NCI-H526 (cell line): ENCODE measurements around the gene IGSF3.
"Not testable (repeated sequence)": the region's sequence is repeated elsewhere in the genome, so short reads cannot be mapped to it uniquely, and the experiment has no call there.

ENCODE experiments used
- DNase-seq, 2 experiments: peaks; one replicate each; lab custom pipeline; 2025; lab: John Stamatoyannopoulos, UW

Gene IGSF3

DNA sequence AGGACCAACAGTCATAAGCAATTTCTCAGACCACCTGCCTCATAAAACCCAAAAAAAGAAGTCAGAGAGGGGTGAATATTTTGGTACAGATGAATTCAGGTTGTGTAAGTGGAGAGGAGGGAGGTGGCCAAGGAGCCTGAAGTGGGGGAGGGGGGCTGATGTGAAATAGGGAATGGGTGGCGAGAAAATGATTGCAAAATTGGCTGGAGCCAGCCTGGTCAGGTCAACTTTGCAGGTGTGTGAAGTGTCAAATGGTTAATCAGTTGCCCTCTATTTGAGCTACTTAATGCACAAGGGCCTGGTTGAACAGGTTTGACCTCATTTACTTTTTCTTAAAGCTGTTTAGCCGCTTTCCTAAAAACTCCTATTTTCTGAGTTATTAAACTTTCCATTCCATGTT, 38.1 kb downstream of the IGSF3 start:
- DNase-seq, result not testable (repeated sequence)

DNA sequence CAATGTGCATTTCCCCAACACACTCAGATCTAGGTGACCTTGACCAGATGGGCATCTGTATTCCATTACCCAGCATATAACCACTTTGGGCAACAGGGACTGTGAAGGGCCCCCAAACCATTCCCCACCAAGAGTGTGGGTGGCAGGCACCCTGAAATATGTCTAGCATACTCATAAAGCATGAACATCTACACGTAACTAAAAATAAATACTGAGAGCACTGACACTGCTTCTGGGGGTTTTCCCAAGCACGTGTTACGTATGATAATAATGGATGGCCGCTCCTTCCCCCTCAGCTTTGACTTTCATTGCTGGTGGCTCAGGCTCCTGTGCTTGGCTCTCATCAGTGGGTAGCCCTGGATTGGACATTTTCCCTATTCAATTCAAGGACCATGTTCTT, 39.1 kb downstream of the IGSF3 start:
- no peak for DNase-seq

DNA sequence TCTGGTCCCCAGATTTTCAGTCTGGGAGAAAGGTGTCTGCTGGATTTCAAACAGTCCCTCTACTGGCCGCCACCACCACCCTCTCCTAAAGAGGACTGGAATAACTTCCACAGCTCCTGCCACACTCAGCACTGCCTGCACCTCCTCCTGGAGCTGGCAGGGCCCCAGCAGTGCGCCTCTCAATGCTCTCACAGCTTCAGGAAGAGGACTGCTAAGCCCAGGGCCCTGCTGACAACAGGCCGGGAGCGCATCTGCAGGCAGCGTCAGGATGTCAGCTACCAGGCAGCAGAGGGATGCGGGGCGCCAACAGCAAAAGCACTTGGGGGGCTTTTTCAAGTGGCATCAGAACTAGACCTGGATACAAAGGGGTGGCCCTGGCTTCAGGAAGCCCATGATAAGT, 40.2 kb downstream of the IGSF3 start:
- DNase-seq, result not testable (repeated sequence)

- DNase-seq, result not testable (repeated sequence)
Measured at GRCh38 chr1:116626915-116627314, 40.6 kb downstream of the IGSF3 start.

DNA sequence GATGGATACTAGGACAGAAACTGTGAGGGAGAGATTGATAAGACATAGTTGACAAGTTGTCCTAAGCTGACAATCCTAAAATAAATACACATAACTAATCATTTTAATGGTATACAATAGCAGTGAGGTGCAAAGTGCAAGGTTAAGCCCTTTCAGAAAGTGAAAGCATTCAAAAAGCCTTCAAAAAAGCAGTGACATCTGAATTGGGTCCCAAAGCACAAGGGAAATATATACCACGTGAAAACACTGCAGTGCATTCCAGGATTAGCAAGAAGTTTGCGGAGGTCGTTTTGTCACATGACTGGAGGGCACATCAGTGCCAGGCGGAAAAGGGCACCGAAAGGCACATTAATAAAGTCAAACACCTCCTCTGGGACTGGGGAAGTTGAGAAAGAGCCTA, 42.4 kb downstream of the IGSF3 start:
- not testable (repeated sequence) for DNase-seq

GRCh38 chr1:116624040-116624439, 43.5 kb downstream of the IGSF3 start:
- DNase-seq, result no peak

DNA sequence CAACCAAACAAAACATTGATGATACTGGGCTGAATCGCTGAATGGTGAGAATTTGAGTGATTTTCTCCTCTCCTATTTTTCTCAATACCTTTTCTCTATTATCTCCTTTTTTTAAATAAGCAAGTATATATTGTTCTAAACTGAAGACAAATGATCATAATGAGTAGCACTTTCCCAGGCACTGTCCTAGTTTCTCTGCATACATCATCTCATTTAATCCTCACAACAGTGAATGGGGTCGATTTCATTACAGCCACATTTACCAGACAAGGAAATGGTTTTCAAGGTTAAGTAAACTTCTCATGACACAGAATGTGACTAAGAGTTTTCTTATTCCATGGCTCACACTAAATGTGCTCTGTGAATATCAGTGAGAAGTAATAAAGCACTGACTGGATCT, 45.0 kb downstream of the IGSF3 start:
- DNase-seq, result not testable (repeated sequence)

DNA sequence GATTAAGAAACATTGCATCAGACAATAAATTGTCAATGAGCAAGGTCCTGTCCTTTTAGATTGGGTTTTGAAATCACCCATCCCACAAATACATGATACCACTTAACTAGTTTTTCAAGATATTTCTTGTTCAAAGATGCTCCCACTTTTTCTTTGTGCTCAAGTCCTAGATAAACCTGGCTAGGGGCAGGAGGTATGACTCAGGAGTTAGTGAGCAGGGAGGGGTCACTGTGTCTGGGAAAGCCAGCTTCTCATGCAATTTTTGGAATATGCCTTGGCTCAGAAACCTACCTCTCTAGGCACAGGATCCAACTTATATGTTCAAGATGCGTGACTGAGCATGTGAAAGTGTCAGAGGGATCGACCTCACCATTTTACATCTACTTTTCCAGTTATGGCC, 45.8 kb downstream of the IGSF3 start:
- DNase-seq, result not testable (repeated sequence)

DNA sequence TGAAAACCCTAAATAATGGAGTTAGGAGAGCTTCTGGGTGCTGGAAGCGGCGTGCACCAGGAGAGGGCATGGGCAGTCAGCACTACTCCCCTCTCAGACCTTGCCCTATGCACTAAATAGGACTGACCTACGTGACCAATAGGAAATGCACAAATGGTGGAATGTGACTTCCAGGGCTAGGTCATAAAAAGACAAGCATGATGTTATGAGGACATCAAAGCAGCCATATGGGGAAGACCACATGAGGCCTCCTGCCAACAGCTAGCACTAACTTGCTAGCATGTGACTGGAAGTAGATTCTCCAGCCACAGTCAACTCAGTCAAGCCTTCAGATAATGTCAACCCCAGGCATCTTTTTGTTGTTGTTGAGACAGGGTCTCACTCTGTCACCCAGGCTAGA, 47.1 kb downstream of the IGSF3 start:
- DNase-seq, result not testable (repeated sequence)

DNA sequence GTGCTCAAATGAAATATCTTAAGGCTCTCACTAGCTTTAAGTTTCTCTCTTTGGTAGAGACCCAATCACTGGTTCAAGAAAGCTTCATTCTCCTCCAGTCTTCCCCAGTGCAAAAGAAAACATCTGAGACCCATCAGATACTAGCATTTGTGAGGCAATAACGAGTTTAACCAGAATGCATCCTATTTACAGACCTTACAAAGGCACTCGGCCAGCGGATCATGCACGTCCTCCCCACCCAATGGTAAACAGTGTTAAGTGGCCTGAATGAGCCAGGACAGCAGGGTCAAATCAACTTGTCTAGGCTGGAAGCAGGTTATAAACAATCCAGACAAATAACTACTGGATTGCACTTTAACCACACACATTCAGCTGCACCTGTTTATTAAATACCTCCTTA, 48.4 kb downstream of the IGSF3 start:
- DNase-seq, result not testable (repeated sequence)

GRCh38 chr1:116617808-116618207, 49.7 kb downstream of the IGSF3 start:
- not testable (repeated sequence) for DNase-seq

GRCh38 chr1:116613825-116614224, 53.7 kb downstream of the IGSF3 start:
- DNase-seq, result not testable (repeated sequence)

DNA sequence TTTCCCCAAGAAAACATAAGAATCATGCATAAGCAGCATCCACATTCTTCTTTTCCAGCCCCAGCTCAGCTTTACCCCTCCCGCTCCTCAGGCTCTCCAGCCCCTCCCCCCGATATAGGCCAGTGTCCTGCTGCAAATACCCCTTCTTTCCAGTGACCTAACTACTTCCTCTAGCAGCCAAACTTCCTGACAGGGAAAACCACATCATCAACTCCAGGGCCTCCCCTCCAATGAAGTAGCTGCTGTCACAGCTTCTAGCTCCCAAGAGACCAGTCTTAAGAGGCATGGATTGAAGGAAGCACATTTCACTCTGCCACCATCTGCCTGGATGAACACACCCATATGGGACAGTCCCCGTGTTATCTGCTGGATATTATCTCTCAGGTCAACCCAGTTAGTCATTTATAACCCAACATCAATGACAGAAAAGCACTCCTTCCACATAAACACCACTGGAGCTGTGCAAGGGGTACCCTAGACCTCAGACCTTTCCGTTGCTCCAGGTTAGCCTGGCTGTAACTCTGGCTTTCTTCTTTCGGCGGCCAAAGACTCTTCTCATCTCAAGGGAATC, 57.6 kb downstream of the IGSF3 start:
- DNase-seq, result not testable (repeated sequence)

DNA sequence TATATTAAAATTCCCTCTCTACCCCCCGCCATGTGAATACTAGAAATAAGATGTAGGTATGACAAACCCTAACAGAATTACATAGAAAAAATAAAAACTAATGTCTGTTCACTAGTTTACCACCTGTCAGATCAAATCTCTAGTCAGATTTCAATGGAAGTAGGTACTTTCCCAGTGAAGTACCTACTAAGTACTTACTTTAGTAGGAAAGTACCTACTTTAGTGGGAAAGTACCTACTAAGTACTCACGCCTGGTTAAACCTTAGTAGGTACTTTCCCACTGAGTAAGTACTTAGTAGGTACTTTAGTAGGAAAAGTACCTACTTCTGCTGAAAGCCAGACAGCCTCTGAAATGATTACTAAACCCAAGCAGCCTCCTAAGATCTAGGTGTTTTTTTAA, 58.7 kb downstream of the IGSF3 start:
- DNase-seq, result not testable (repeated sequence)

DNA sequence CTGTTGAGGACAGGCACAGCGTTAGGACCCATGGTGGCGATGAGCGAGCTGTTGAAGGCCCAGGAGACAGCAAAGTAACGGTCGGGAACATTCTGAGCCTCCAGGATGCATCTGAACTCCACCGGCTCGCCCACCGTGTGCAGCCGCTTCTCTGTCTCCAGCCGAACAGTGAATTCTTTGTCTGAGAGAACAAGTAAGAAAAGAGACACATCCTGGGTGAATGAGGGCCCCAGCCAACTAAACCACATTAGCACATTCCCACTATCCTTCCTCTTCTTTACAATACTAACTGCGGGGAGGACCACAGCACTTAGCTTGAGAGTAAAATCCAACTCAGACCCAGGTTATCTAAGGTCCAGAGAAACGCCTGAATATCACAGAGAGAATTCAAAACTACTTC, 59.4 kb downstream of the IGSF3 start:
- DNase-seq, result not testable (repeated sequence)

GRCh38 chr1:116607463-116607862, 60.1 kb downstream of the IGSF3 start:
- DNase-seq, result not testable (repeated sequence)

- DNase-seq, result not testable (repeated sequence)
Measured at GRCh38 chr1:116606067-116606466, 61.5 kb downstream of the IGSF3 start.

DNA sequence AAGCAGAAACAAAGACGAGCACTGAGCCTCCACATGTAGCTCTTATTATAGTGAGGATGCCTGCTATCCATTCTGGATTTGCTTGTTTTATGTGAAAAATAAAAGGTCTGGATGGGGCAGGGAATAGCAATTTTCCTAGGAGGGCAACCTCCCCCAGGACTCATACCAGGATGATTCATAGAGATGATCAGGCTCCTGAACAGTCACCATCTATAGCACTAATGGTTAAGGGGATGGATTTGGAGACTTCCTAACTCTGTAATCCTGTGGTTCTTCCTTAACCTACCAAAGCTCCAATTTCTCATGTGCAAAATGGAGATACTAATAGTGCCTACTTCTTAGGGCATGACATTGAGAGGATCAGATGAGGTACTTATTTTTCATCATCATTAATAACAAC, 62.2 kb downstream of the IGSF3 start:
- no peak for DNase-seq

DNA sequence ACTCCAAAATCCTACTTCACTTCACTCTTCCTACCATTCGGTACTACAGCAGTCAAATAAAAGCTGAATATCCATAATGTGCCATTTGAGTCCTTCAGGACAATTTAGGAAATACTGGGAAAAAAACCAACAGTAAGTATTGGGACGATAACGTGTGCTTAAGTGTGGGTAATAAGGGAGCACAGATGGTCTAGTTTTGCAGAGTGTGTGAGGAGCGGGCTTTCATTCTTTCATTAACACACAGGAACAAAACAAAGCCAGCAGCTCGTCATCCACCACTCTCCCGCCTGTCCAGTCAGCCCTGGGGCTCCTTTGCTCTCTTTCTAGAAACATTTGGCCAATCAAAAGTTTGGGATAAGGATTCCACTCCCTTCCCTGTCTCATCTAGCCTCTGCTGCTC, 63.1 kb downstream of the IGSF3 start:
- DNase-seq, result not testable (repeated sequence)

GRCh38 chr1:116603646-116604045, 63.9 kb downstream of the IGSF3 start:
- not testable (repeated sequence) for DNase-seq

GRCh38 chr1:116599369-116599768, 68.2 kb downstream of the IGSF3 start:
- DNase-seq, result not testable (repeated sequence)

DNA sequence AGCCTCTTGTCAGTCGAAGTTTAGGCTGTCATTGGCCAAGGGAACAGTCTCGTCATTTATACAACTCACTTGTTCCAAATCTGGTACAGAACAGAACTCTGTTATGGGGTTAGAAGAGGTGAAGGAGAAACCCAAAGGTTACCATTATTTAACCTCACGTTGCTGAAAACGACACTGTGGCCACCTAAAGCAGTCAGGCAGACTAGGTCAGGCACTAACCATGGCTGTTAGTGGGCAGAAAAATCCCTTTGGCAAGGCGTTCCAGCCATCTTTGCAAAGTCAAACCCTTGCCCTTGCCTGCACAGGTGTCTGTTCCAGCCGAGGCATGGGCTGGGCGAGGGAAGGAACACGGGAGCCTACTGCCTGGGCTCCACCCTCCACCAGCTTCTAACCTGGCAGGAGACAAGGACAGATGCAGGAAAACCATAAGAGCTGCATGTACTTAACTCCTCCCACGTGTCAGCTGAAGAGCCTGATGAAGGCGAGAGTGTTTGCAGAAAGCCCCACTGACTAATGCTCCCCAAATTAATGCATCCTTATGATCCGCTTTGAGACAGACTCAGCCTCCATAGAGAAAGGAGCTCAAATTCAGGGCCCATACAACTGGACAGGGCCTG, 69.0 kb downstream of the IGSF3 start:
- DNase-seq, result not testable (repeated sequence)

DNA sequence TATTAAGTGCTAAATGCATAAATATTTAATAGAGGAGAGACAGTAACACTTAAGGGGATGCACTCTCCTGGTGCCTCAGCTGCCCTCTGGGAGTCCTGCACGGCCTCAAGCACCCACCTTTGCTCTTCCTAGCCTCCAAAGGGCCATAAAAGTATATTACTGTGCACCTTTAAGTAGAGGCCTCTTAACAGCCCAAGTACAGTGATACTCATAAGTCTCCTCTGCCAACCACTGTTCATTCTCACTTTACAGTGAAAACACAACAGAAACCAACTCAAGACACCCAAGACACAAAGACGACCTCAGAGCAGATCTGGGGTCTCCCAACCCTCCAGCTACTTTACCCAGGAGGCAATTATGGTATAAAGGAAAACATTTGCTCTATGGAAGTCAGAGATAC, 70.1 kb downstream of the IGSF3 start:
- DNase-seq, result not testable (repeated sequence)

GRCh38 chr1:116596742-116597307, 70.7 kb downstream of the IGSF3 start:
- DNase-seq, result peak in 1 of 2 experiments; percentile 24
